ENCODE measurements around the gene IL15.

- TF ChIP-seq CTCF (IDR thresholded peaks at IDR 0.05), result no peak
- TF ChIP-seq POLR2A (IDR thresholded peaks at IDR 0.05), result no peak
Measured at GRCh38 chr4:141739636-141740035, 103.3 kb downstream of the IL15 start.

Measured in esophagus squamous epithelium (tissue), 4 donors.